Retina (tissue), 1 donor: Measurements from ENCODE around the gene SLC7A14.
"Not testable (repeated sequence)": the region's sequence is repeated elsewhere in the genome, so short reads cannot be mapped to it uniquely, and the experiment has no call there.

Experiments
- DNase-seq: peaks from one replicate; pipeline ENCODE4 v3.0.0-alpha.2; 2016

The SLC7A14 gene

GRCh38 chr3:170593634-170594033 is 7.8 kb upstream of the SLC7A14 start:
- no peak for DNase-seq

DNA sequence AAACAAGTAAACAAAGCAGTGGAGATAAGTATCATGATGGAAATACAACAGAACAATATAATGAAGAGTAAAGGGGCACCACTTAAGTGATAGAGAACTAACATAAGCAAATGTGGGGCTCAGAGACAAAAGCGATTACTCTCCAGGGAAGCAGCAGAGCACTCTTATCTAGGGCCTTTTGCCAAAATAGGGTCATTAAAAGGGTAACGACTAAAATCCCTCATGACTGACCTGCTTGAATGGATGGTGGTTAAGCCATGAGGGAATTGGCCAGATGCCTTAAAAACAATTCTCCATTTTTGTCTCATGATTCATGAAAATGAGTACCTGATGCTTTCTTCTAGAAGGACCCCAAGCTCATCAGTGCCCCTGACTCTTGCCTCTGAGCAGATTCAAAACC is 3.2 kb upstream of the SLC7A14 start:
- DNase-seq = no peak

DNA sequence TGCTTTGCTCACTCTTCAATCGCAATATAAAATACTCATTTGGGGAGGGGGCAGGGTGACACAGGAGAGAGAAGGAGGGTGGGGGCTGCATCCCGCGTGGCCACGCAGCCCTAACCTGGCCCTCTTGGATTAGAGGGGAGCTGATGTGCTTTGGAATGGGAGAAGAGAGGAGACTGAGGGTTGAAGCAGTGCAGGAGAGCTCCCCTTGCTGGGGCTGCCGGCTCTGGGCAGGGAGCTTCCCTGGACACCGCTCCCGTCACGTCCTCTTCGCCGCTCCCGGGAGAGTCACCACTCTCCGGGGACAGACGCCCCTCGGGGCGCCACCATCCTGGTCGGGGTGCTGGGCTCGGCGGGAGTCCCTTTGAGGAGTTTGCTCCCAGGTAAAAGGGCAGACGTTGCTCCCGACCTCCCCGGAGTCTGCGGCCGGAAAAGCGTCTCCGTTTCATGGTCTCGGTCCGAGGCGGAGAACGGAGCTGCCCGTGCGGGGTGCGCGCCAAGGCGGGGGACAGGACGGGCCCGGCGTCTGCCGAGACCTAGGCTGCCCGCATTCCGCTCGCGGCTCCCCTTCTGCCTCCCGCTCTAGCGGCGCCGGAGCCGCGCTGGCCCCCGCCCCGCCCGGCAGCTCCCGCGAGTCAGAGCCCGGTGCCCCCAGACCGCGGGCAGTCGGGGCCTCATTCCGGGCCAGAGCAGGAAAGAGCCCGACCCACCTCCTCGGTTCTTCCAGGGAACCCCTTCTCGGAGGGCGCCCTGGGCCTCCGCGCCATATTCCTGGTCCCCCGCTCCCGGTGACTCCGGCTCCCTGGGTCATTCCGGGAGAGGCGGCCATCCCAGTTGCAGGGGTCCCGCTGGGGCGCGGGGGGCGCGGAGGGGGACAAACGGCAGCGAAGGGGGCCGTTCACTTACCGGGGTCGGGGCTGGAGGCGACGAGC is 603 bp downstream of the SLC7A14 start:
- DNase-seq = peak; percentile 69

GRCh38 chr3:170584585-170585007 is 1.3 kb downstream of the SLC7A14 start:
- DNase-seq = peak; percentile 81

GRCh38 chr3:170579646-170580045 is 6.2 kb downstream of the SLC7A14 start:
- no peak for DNase-seq

GRCh38 chr3:170572665-170573253 is 13.1 kb downstream of the SLC7A14 start:
- DNase-seq = no peak

DNA sequence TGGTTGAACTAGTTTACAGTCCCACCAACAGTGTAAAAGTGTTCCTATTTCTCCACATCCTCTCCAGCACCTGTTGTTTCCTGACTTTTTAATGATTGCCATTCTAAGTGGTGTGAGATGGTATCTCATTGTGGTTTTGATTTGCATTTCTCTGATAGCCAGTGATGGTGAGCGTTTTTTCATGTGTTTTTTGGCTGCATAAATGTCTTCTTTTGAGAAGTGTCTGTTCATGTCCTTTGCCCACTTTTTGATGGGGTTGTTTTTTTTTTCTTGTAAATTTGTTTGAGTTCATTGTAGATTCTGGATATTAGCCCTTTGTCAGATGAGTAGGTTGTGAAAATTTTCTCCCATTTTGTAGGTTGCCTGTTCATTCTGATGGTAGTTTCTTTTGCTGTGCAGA is 18.3 kb downstream of the SLC7A14 start:
- not testable (repeated sequence) for DNase-seq

DNA sequence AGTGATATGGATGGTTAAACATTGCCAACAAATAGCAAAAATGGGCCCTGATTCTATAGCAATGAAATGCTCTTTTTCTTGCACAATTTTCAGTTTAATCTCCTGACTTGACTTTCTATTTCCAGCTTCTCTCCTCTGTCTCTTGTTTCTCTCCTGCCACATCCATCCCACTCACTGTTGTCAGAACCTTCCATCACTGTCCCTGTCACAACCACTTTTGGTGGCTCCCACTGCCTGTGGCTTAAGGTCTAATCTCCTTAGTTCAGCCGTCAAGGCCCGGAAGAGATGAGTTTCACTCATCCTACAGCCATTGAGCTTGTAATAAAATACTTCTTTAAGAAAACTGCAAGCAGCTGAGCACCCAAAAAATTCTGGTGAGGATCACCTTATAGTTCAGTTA is 19.5 kb downstream of the SLC7A14 start:
- no peak for DNase-seq

GRCh38 chr3:170565495-170565894 is 20.4 kb downstream of the SLC7A14 start:
- no peak for DNase-seq

- no peak for DNase-seq
Measured at GRCh38 chr3:170564664-170565063, 21.2 kb downstream of the SLC7A14 start.

GRCh38 chr3:170563712-170564423 is 22.0 kb downstream of the SLC7A14 start:
- DNase-seq = no peak

DNA sequence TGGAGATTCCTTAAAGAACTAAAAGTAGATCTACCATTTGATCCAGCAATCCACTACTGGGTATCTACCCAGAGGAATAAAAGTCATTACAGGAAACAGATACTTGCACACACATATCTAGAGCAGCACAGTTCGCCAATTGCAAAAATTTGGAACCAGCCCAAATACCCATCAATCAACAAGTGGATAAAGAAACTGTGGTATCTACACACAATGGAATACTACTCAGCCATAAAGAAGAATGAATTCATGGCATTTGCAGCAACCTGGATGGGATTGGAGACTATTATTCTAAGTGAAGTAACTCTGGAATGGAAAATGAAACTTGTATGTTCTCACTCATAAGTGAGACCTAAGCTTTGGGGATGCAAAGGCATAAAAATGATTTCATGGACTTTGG is 23.8 kb downstream of the SLC7A14 start:
- DNase-seq = no peak

DNA sequence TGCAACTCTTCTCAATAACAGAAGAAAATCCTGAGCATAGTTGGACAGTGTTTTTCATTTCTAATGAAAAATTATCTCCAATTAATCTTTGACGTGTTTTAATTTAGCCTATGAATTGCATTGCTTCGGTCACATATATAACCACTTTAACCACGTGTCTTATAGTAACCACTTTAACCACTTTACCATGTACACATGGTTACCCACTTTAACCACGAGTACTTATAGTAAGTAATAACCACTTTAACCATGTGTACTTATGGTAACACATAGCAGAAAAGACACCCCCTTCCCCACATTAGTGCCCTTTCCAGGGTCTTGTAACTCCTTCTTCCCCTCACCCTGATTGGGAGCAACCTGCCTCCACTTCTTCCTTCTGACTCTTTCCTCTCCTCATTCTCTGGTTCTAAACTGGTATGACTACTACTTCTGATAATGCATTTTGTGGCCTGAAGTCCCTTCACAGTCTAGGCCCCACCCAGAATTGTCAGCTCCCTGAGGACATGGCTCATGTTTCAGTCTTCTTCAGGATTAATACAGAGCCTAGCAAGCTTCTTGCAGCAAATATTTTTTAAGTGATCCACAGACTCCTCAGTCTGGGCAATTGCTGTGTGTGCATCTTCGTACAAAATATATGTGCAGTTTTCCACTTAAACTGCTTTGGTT is 25.0 kb downstream of the SLC7A14 start:
- no peak for DNase-seq

- no peak for DNase-seq
Measured at GRCh38 chr3:170560296-170560695, 25.6 kb downstream of the SLC7A14 start.

- DNase-seq = no peak
Measured at GRCh38 chr3:170558427-170558826, 27.4 kb downstream of the SLC7A14 start.

- no peak for DNase-seq
Measured at GRCh38 chr3:170555329-170555728, 30.5 kb downstream of the SLC7A14 start.

DNA sequence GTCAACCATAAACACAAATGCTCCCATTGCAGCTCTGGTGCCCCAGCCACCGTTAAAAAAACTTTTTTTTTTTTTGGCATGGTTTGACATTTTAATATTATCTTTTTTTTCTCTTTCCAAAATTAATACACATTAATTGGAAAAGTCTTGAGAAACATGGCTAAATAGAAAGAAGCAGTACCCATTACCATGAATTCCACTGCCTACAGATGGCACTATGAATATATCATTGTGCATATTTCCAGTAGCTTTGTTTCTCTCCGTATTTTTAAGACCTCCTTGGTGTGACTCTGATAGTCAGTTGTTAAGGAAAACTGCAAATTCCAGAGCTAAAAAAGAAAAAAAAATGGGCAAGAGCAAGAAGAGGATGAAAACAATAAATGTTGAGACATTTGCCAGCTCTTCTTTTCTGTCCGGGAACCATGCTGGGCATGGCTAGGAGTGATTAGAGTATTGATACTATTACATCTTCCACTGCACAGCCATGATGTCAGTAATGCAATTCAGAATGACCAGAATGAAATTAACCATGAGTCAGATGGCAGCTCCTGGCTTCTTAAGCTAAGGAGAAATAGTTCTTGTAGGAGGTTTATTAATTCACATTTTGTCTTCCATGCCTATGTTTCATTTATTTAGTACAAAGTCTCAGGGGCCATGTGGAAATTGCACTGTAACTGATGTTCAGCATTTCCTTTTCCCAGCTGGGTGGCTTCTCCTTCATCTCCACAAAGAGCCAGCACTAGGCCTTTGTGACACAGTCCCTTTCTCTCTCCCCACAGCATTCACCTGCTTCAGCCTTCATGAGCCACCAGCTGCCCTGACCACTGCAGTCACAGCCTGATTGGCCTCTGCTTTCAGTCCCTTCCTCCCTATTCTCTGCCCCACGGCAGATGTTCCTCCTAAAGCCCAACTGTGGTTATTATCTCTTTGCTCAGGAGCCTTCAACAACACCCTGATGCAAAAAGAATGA is 31.8 kb downstream of the SLC7A14 start:
- no peak for DNase-seq

DNA sequence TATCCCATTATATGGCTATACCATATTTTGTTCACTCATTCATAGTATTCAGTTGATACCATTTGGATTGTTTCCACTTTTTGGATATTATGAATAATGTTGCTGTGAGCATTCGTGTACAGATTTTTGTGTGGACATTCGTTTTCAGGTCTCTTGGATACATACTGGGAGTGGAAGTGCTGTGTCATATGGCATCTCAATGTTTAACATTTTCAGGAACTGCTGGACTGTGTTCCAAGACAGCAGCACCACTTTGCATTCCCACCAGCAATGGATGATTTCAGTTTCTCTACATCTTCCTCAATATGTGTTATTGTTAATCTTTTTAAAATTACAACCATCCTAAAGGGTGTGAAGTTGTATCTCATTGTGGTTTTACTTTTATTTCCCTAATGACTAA is 34.6 kb downstream of the SLC7A14 start:
- no peak for DNase-seq

DNA sequence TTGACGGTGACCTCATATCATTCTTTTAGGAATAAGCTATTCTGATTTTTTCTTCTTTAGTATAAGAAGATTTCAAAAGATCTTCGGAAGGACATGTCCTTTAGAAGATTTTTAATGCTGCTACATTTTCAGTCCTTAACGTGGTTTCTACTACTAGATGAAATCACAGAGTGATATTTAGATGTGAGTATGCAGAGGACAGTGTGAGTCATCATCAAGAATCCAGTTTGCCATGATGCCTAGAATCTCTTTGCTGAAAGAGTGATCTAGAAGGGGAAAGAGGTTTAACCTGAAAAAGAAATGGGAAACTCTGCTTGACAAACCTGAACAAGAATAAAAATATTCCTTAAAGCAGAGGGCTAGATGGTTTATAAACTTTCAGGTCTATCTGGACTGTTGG is 43.2 kb downstream of the SLC7A14 start:
- no peak for DNase-seq

- no peak for DNase-seq
Measured at GRCh38 chr3:170539897-170540296, 46.0 kb downstream of the SLC7A14 start.

DNA sequence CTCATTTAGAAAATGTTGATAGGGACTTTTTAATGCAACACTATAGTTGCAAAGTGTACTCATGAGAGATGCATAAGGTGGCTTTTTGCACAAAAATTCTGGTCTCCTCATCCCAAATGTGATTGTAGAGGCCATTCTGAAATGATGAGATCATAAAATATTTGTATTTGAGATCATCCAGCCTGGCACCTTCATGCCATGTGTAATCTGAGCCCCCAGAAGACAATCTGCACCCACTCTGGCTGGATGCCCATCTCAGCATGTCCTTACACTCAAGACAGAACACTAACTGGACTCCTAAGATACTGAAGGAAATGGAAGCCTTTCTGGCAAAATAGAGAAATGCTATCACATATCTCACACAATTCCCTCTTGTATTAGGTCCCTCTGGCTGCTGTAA is 49.2 kb downstream of the SLC7A14 start:
- no peak for DNase-seq

- DNase-seq = no peak
Measured at GRCh38 chr3:170534227-170534626, 51.6 kb downstream of the SLC7A14 start.
